Cortex of kidney (tissue), 1 donor: ENCODE data around the gene TP53AIP1.

ENCODE experiments used
- DNase-seq: peaks from one replicate; lab custom pipeline; 2025; lab: John Stamatoyannopoulos, UW

Gene TP53AIP1

GRCh38 chr11:128890543-128891368, 51.9 kb downstream of the TP53AIP1 start, which contains the start of gene KCNJ5:
KCNJ5 (plus strand) TSS chr11:128891356; CDS start chr11:128911274, 19,918 bp downstream.
- DNase-seq, result no peak

GRCh38 chr11:128890216-128890542, 52.5 kb downstream of the TP53AIP1 start:
- no peak for DNase-seq

GRCh38 chr11:128889657-128890213, 52.9 kb downstream of the TP53AIP1 start:
- DNase-seq, result no peak

GRCh38 chr11:128888034-128888985, 54.4 kb downstream of the TP53AIP1 start:
- no peak for DNase-seq

GRCh38 chr11:128886406-128887124, 56.1 kb downstream of the TP53AIP1 start:
- no peak for DNase-seq
